ENCODE measurements around the gene TMEM237. TPM values are rescaled to one million over a fixed set of nuclear protein-coding genes. Genes with fewer than 3 reads are reported as not detected.

TMEM237 gene
- total and polyA plus RNA-seq, 2 donors (not counting 1 experiment from before 2014, with no cell fraction given): 0.76 to 4.2 TPM

DNA sequence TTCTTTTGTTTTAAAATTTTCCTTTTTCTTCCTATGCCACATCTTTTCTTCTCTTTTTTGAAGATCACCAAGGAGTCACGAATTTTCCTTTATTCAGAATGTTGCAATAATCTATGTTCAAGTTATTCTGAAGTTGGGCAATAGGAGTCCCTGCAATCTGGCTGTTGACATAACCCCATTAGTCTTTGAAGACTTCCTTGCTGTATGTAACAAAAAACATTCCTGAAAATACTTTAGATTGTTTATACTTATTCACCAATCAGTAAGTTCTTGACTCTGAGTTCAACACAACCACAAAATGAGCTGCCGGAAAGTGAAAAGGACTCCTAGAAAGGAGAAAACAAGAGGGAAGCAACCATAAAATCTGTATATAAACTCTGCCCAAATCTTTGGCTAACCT is 62.8 kb downstream of the TMEM237 start:
- H3K27me3 ChIP-seq (replicated peaks in 1 of 4; ENCODE audit: control extremely low read depth in 1 of 4, control insufficient read depth in 3 of 4, insufficient read depth in 4 of 4, low read length in 3 of 4): no peaks in the 10 kb centered on the region
- H3K79me2 ChIP-seq (ENCODE audit: control insufficient read depth, insufficient read depth, low read length): peaks cover 2% of the 10 kb centered on the region
- H3K9me3 ChIP-seq (ENCODE audit: control extremely low read depth in 1 of 3, control insufficient read depth in 2 of 3, insufficient read depth in 1 of 3, low read length in 2 of 3): no peaks in the 10 kb centered on the region
- CTCF ChIA-PET: no interaction called here
- no peaks in the 10 kb centered on the region for H4K20me1 ChIP-seq (ENCODE audit: control insufficient read depth, insufficient read depth, low read length, poor library complexity, severe bottlenecking)
- TF ChIP-seq, protein P1, sequence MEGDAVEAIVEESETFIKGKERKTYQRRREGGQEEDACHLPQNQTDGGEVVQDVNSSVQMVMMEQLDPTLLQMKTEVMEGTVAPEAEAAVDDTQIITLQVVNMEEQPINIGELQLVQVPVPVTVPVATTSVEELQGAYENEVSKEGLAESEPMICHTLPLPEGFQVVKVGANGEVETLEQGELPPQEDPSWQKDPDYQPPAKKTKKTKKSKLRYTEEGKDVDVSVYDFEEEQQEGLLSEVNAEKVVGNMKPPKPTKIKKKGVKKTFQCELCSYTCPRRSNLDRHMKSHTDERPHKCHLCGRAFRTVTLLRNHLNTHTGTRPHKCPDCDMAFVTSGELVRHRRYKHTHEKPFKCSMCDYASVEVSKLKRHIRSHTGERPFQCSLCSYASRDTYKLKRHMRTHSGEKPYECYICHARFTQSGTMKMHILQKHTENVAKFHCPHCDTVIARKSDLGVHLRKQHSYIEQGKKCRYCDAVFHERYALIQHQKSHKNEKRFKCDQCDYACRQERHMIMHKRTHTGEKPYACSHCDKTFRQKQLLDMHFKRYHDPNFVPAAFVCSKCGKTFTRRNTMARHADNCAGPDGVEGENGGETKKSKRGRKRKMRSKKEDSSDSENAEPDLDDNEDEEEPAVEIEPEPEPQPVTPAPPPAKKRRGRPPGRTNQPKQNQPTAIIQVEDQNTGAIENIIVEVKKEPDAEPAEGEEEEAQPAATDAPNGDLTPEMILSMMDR (IDR thresholded peaks at IDR 0.05): no peak
- TF ChIP-seq EZH2 (IDR thresholded peaks at IDR 0.05; ENCODE audit: borderline replicate concordance, insufficient read depth, low read depth, low read length, poor library complexity, severe bottlenecking): no peak
- H2AFZ ChIP-seq (ENCODE audit: insufficient read depth, low read depth, low read length, poor library complexity, severe bottlenecking): no peak overlapping the region
- Mint-ChIP-seq H3K27ac (no peak overlapping the region), H3K27me3 (peaks cover 6% of the 10 kb centered on the region), H3K4me3 (no peak overlapping the region), H3K4me1 (peaks cover 7% of the 10 kb centered on the region), H3K9me3 (ENCODE audit: insufficient read depth) (no peaks in the 10 kb centered on the region)
- no peak overlapping the region for H3K4me3 ChIP-seq (ENCODE audit: control extremely low read depth in 1 of 5, extremely low read depth in 1 of 5, insufficient read depth in 1 of 5, low read depth in 2 of 5, low read length in 4 of 5)
- H3K27ac ChIP-seq (ENCODE audit: low read length in 2 of 2): no peak overlapping the region
- WGBS (ENCODE audit: insufficient coverage): 80% methylated on average over 1 of the region's 2 CpGs
- peaks cover 7 to 9% of the 10 kb centered on the region in 2 donors for H3K4me1 ChIP-seq (ENCODE audit: control insufficient read depth in 2 of 2, insufficient read depth in 2 of 2, low read length in 2 of 2)
- H3K36me3 ChIP-seq (replicated peaks in 1 of 2; ENCODE audit: control extremely low read depth in 1 of 2, control insufficient read depth in 1 of 2, extremely low read depth in 1 of 2, insufficient read depth in 2 of 2, low read length in 1 of 2): no peaks in the 10 kb centered on the region
- no peak for DNase-seq
- POLR2A ChIA-PET: no interaction called here
- no peak overlapping the region for H3K9ac ChIP-seq (ENCODE audit: low read length)
- no peak for ATAC-seq (ENCODE audit: low read depth)
- H3K4me2 ChIP-seq (replicated peaks; ENCODE audit: low read depth, low read length, poor library complexity, severe bottlenecking): no peak overlapping the region
- intact Hi-C loops (cut with micrococcal nuclease): no loop called here

- DNase-seq: no peak
- Histone ChIP-seq H3K79me2 (ENCODE audit: control insufficient read depth, insufficient read depth, low read length) (peaks cover 2% of the 10 kb centered on the region), H3K4me1 (ENCODE audit: control insufficient read depth in 2 of 2, insufficient read depth in 2 of 2, low read length in 2 of 2) (peaks cover 16 to 17% of the 10 kb centered on the region in 2 donors), H3K4me2 (replicated peaks; ENCODE audit: low read depth, low read length, poor library complexity, severe bottlenecking) (no peak overlapping the region), H3K27ac (ENCODE audit: low read length in 2 of 2) (no peak overlapping the region), H4K20me1 (ENCODE audit: control insufficient read depth, insufficient read depth, low read length, poor library complexity, severe bottlenecking) (no peaks in the 10 kb centered on the region), H3K9me3 (ENCODE audit: control extremely low read depth in 1 of 3, control insufficient read depth in 2 of 3, insufficient read depth in 1 of 3, low read length in 2 of 3) (no peaks in the 10 kb centered on the region), H3K27me3 (replicated peaks in 1 of 4; ENCODE audit: control extremely low read depth in 1 of 4, control insufficient read depth in 3 of 4, insufficient read depth in 4 of 4, low read length in 3 of 4) (no peaks in the 10 kb centered on the region), H2AFZ (ENCODE audit: insufficient read depth, low read depth, low read length, poor library complexity, severe bottlenecking) (no peak overlapping the region), H3K36me3 (replicated peaks in 1 of 2; ENCODE audit: control extremely low read depth in 1 of 2, control insufficient read depth in 1 of 2, extremely low read depth in 1 of 2, insufficient read depth in 2 of 2, low read length in 1 of 2) (no peaks in the 10 kb centered on the region), H3K4me3 (ENCODE audit: control extremely low read depth in 1 of 5, extremely low read depth in 1 of 5, insufficient read depth in 1 of 5, low read depth in 2 of 5, low read length in 4 of 5) (no peak overlapping the region), H3K9ac (ENCODE audit: low read length) (no peak overlapping the region)
- ChIA-PET CTCF (interaction anchor here (0.6 kb wide), 2 partner anchors 9 to 1934 kb away, joined by 3 read pairs; no protein-coding TSS in a partner anchor), POLR2A (no interaction called here)
- Mint-ChIP-seq H3K27ac (no peak overlapping the region), H3K27me3 (peaks cover 6% of the 10 kb centered on the region), H3K9me3 (ENCODE audit: insufficient read depth) (no peaks in the 10 kb centered on the region), H3K4me3 (no peak overlapping the region), H3K4me1 (peaks cover 14% of the 10 kb centered on the region)
- TF ChIP-seq, protein P1 (IDR thresholded peaks at IDR 0.05): no peak
- TF ChIP-seq EZH2 (IDR thresholded peaks at IDR 0.05; ENCODE audit: borderline replicate concordance, insufficient read depth, low read depth, low read length, poor library complexity, severe bottlenecking): no peak
- 80% methylated on average over 1 of the region's 4 CpGs for WGBS (ENCODE audit: insufficient coverage)
- intact Hi-C loops (cut with micrococcal nuclease): loop anchor here (10.0 kb wide), 1 partner anchor 125 kb away; the partner anchor contains the start of genes STRADB and TRAK2
- no peak for ATAC-seq (ENCODE audit: low read depth)
Measured at GRCh38 chr2:201579536-201579935, 63.8 kb downstream of the TMEM237 start.
